IMR-90 (cell line): ENCODE data around the gene OGA. TPM values are rescaled to one million over a fixed set of nuclear protein-coding genes. Genes with fewer than 3 reads are reported as not detected.

Experiments used
- ATAC-seq: fragments of 200-7000 bp; cut with Tn5 transposase; 2 replicates; pipeline ENCODE4 v1.9.1; 2020; ENCODE audit warnings: low read depth, mild to moderate bottlenecking, moderate library complexity
- BruUV-seq: library from RNA; stranded (reverse); fragments of 400-500 nt; replicated peaks from 2 replicates; lab custom pipeline; 2021; lab: Mats Ljungman, UMichigan
- CTCF ChIA-PET: fragments of 300-600 bp; formaldehyde crosslinking; extraction: SDS; loops from one replicate; lab custom pipeline; 2021; ENCODE audit warnings: antibody characterized with exemption; lab: Yijun Ruan, JAX
- POLR2A ChIA-PET: fragments of 300-600 bp; sonication (Branson Sonifier 250); formaldehyde crosslinking; loops from one replicate; lab custom pipeline; 2022; ENCODE audit warnings: antibody characterized with exemption; ENCODE audit not compliant: unreplicated experiment; lab: Charles Lee
- DNase-seq: peaks from one replicate; pipeline ENCODE4 v3.0.0; 2013
- H2AFZ ChIP-seq: replicated peaks from 2 replicates; pipeline ENCODE3; 2013; ENCODE audit warnings: low read length, mild to moderate bottlenecking; ENCODE audit not compliant: poor library complexity
- H2AK5ac ChIP-seq: 2 replicates; pipeline ENCODE4 v1.6.1; 2013; ENCODE audit warnings: low read depth, low read length, inconsistent platforms
- H2AK9ac ChIP-seq: replicated peaks from 2 replicates; pipeline ENCODE3; 2013; ENCODE audit warnings: mild to moderate bottlenecking, low read depth, low read length, moderate library complexity; ENCODE audit not compliant: poor library complexity
- H2BK120ac ChIP-seq: 2 replicates; pipeline ENCODE4 v1.6.1; 2013; ENCODE audit warnings: low read depth, low read length, inconsistent platforms
- H2BK15ac ChIP-seq: 3 replicates; pipeline ENCODE4 v1.6.1; 2013; ENCODE audit warnings: low read depth, low read length, inconsistent platforms
- H2BK20ac ChIP-seq: 2 replicates; pipeline ENCODE4 v1.6.1; 2013; ENCODE audit warnings: low read depth, mild to moderate bottlenecking, inconsistent platforms, low read length, moderate library complexity
- H2BK5ac ChIP-seq: 2 replicates; pipeline ENCODE4 v1.6.1; 2013; ENCODE audit warnings: mild to moderate bottlenecking, low read depth, low read length, inconsistent platforms; ENCODE audit not compliant: poor library complexity, severe bottlenecking
- H3K14ac ChIP-seq: replicated peaks from 2 replicates; pipeline ENCODE4 v1.6.1; 2013; ENCODE audit warnings: low read depth, low read length, inconsistent platforms
- H3K18ac ChIP-seq: 2 replicates; pipeline ENCODE4 v1.6.1; 2013; ENCODE audit warnings: low read depth, low read length, control low read depth
- H3K23ac ChIP-seq: 2 replicates; pipeline ENCODE4 v1.6.1; 2013; ENCODE audit warnings: low read depth, low read length, inconsistent platforms
- H3K27ac ChIP-seq: 2 replicates; pipeline ENCODE4 v1.5.1; 2013; ENCODE audit warnings: mild to moderate bottlenecking, control low read depth, low read length; ENCODE audit not compliant: insufficient read depth
- H3K27me3 ChIP-seq: 2 replicates; pipeline ENCODE4 v1.6.1; 2013; ENCODE audit warnings: low read length; ENCODE audit not compliant: control insufficient read depth, insufficient read depth
- H3K36me3 ChIP-seq: 2 replicates; pipeline ENCODE4 v1.6.1; 2013; ENCODE audit warnings: low read length, mixed read lengths; ENCODE audit not compliant: control insufficient read depth, insufficient read depth
- H3K4ac ChIP-seq: 2 replicates; pipeline ENCODE4 v1.6.1; 2013; ENCODE audit warnings: low read depth, low read length, inconsistent platforms
- H3K4me1 ChIP-seq: 2 replicates; pipeline ENCODE4 v1.6.1; 2013; ENCODE audit warnings: low read length, mixed read lengths; ENCODE audit not compliant: control insufficient read depth, insufficient read depth
- H3K4me2 ChIP-seq: 2 replicates; pipeline ENCODE4 v1.6.1; 2013; ENCODE audit warnings: low read depth, mild to moderate bottlenecking, control low read depth, low read length, moderate library complexity
- H3K4me3 ChIP-seq: 2 replicates; pipeline ENCODE4 v1.5.1; 2013; ENCODE audit warnings: low read depth, mild to moderate bottlenecking, control low read depth, low read length, moderate library complexity; ENCODE audit not compliant: insufficient read depth
- H3K56ac ChIP-seq: 2 replicates; pipeline ENCODE4 v1.6.1; 2013; ENCODE audit warnings: low read length, inconsistent platforms; ENCODE audit not compliant: insufficient read depth; ENCODE audit errors: extremely low read depth
- H3K79me1 ChIP-seq, 2 experiments: 2 replicates each; pipeline ENCODE4 v1.6.1; 2013; ENCODE audit warnings: low read length in 2 of 2, inconsistent platforms in 1 of 2, low read depth in 1 of 2
- H3K9ac ChIP-seq: 2 replicates; pipeline ENCODE4 v1.6.1; 2013; ENCODE audit warnings: low read depth, low read length, control low read depth
- H3K9me1 ChIP-seq: 2 replicates; pipeline ENCODE4 v1.6.1; 2013; ENCODE audit warnings: low read length, inconsistent platforms; ENCODE audit not compliant: insufficient read depth
- H3K9me3 ChIP-seq: 2 replicates; pipeline ENCODE4 v1.6.1; 2013; ENCODE audit warnings: low read length; ENCODE audit not compliant: control insufficient read depth, insufficient read depth
- H4K20me1 ChIP-seq: 2 replicates; pipeline ENCODE4 v1.6.1; 2013; ENCODE audit warnings: low read length, inconsistent platforms; ENCODE audit not compliant: insufficient read depth
- H4K5ac ChIP-seq: 2 replicates; pipeline ENCODE4 v1.6.1; 2013; ENCODE audit warnings: mild to moderate bottlenecking, low read depth, low read length, control low read depth
- H4K8ac ChIP-seq, 2 experiments: 2 replicates each; pipeline ENCODE4 v1.6.1; 2013; ENCODE audit warnings: low read depth in 2 of 2, low read length in 2 of 2, control low read depth in 1 of 2, inconsistent platforms in 1 of 2
- H4K91ac ChIP-seq: 2 replicates; pipeline ENCODE4 v1.6.1; 2013; ENCODE audit warnings: low read depth, low read length, inconsistent platforms; ENCODE audit not compliant: insufficient read depth
- BHLHE40 ChIP-seq: fragments of 150-350 bp; IDR thresholded peaks from 2 replicates; pipeline ENCODE4 v1.6.1; 2016; ENCODE audit warnings: mild to moderate bottlenecking, low read depth, low read length
- CEBPB ChIP-seq: IDR thresholded peaks from 2 replicates; pipeline ENCODE4 v1.6.1; 2012; ENCODE audit warnings: low read depth, low read length, improper control_type of control experiment
- CHD1 ChIP-seq: IDR thresholded peaks from 2 replicates; pipeline ENCODE4 v1.6.1; 2012; ENCODE audit warnings: low read depth, low read length, improper control_type of control experiment
- ELK1 ChIP-seq: fragments of 150-350 bp; IDR thresholded peaks from 2 replicates; pipeline ENCODE4 v1.6.1; 2016; ENCODE audit warnings: low read depth, mild to moderate bottlenecking, low read length, moderate library complexity, borderline replicate concordance
- MAFK ChIP-seq: IDR thresholded peaks from 2 replicates; pipeline ENCODE4 v1.6.1; 2012; ENCODE audit warnings: low read depth, low read length, improper control_type of control experiment
- MAZ ChIP-seq: IDR thresholded peaks from 2 replicates; pipeline ENCODE4 v1.6.1; 2012; ENCODE audit warnings: low read depth, mild to moderate bottlenecking, low read length, improper control_type of control experiment, moderate library complexity, borderline replicate concordance
- MXI1 ChIP-seq: IDR thresholded peaks from 2 replicates; pipeline ENCODE4 v1.6.1; 2012; ENCODE audit warnings: low read depth, mild to moderate bottlenecking, low read length, moderate library complexity, borderline replicate concordance
- NFE2L2 ChIP-seq: fragments of 150-350 bp; IDR thresholded peaks from 2 replicates; pipeline ENCODE4 v1.6.1; 2016; ENCODE audit warnings: low read depth, mild to moderate bottlenecking, low read length
- POLR2A ChIP-seq: IDR thresholded peaks from 2 replicates; pipeline ENCODE4 v1.6.1; 2012; ENCODE audit warnings: mild to moderate bottlenecking, low read depth, low read length
- RAD21 ChIP-seq: IDR thresholded peaks from 2 replicates; pipeline ENCODE4 v1.6.1; 2012; ENCODE audit warnings: low read length, improper control_type of control experiment
- RCOR1 ChIP-seq: IDR thresholded peaks from 2 replicates; pipeline ENCODE4 v1.6.1; 2012; ENCODE audit warnings: mild to moderate bottlenecking, low read length, improper control_type of control experiment; ENCODE audit not compliant: insufficient replicate concordance
- RFX5 ChIP-seq: IDR thresholded peaks from 2 replicates; pipeline ENCODE4 v1.8.0; 2012; ENCODE audit warnings: low read depth, mild to moderate bottlenecking, low read length, moderate library complexity
- USF2 ChIP-seq: fragments of 150-350 bp; IDR thresholded peaks from 2 replicates; pipeline ENCODE4 v1.6.1; 2017; ENCODE audit warnings: mild to moderate bottlenecking, antibody characterized with exemption, low read length, low read depth
- WGBS, 2 experiments: methylation state at CpG; one replicate each; pipeline versions ENCODE4 v1.1.5 to v1.1.7; 2013; ENCODE audit warnings: missing lambda C conversion rate in 2 of 2; ENCODE audit not compliant: insufficient read length in 1 of 2; ENCODE audit errors: extremely low coverage in 2 of 2; 5-methylcytosine and 5-hydroxymethylcytosine counted together
- dilution Hi-C: fragments of 300-500 bp; cut with HindIII; formaldehyde crosslinking; loops from one replicate; pipeline ENCODE4 v1.14.3; 2018; ENCODE audit warnings: low sequenced_read_pairs; ENCODE audit not compliant: unreplicated experiment
- in situ Hi-C: fragments of 300-500 bp; cut with MboI; formaldehyde crosslinking; loops from 3 replicates; pipeline ENCODE4 v1.14.3; 2019; ENCODE audit warnings: low sequenced_read_pairs, inconsistent platforms, mixed read lengths
- intact Hi-C: fragments of 100-400 bp; cut with micrococcal nuclease; formaldehyde crosslinking; loops from 2 replicates; pipeline ENCODE4 v1.10.0; 2022
- polyA plus RNA-seq, 3 experiments: library from polyadenylated mRNA; depleted of rRNA; stranded (reverse); fragments of >200 nt; gene quantifications; 2 replicates each; pipeline ENCODE4 v1.2.3, GENCODE V29; 2012; ENCODE audit warnings: low replicate concordance in 1 of 3
- total RNA-seq: library from RNA; depleted of rRNA; stranded (reverse); fragments of >200 nt; gene quantifications from 2 replicates; pipeline ENCODE4 v1.2.3, GENCODE V29; 2012
- TF ChIP-seq, protein P1 (sequence below): conservative IDR thresholded peaks from 2 replicates; pipeline ENCODE4 v1.5.1; 2012; ENCODE audit warnings: mild to moderate bottlenecking, low read depth, low read length, improper control_type of control experiment

OGA gene
- total and polyA plus RNA-seq, 2 of the 4 experiments (the other 2 are of a cell fraction) = 42.5 to 62.9 TPM

DNA sequence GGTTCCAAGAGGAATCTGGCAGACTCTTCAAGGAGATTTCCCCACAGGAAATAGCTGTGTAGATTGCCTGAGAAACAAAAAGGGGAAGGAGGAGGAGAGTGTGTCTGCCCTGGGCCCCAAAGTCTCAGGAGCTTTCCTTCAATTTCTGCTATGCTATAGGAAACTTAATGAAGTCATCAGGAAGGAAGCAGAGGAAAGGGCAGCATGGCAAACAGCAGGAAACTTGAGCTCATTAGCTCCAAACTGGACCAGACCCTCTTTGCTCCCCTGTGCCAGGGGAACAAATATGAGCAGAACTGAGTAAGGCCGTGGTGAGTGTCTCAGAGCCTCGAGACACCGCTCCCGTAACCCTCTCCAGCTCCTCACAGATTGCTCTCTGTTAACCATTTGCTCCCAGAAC lies 30.2 kb upstream of the OGA start:
- Histone ChIP-seq H2AFZ (no peak overlapping the region), H3K9me3 (no peaks in the 10 kb centered on the region), H2BK5ac (no peak overlapping the region), H3K4me1 (peaks cover 6% of the 10 kb centered on the region; the same call in 1 of the 2 replicates), H3K9ac (no peak overlapping the region), H4K5ac (no peak overlapping the region), H3K79me1 (no peaks in the 10 kb centered on the region; a peak in 1 of 4 replicates), H2AK9ac (no peak overlapping the region), H4K20me1 (peaks cover 23% of the 10 kb centered on the region; the same call in 1 of the 2 replicates), H3K27ac (no peak overlapping the region), H2AK5ac (no peak overlapping the region), H3K4me3 (no peak overlapping the region), H4K91ac (no peak overlapping the region), H3K18ac (no peak overlapping the region), H2BK20ac (no peak overlapping the region), H3K23ac (no peak overlapping the region), H3K9me1 (peaks cover 16% of the 10 kb centered on the region), H3K56ac (no peak overlapping the region), H2BK15ac (no peak overlapping the region), H3K4me2 (no peak overlapping the region), H2BK120ac (no peak overlapping the region), H3K14ac (no peak overlapping the region), H3K27me3 (no peaks in the 10 kb centered on the region), H3K36me3 (peaks cover 4% of the 10 kb centered on the region; the same call in 1 of the 2 replicates), H3K4ac (no peak overlapping the region), H4K8ac (no peak overlapping the region)
- POLR2A ChIA-PET = interaction anchor here (1.3 kb wide), 1 partner anchor 161 kb away, joined by 3 read pairs; no protein-coding TSS in a partner anchor
- dilution Hi-C loops (no loop called here), in situ Hi-C loops (no loop called here), intact Hi-C loops (no loop called here)
- no TSS peak for BruUV-seq
- no peak for DNase-seq
- no peak for TF ChIP-seq MAZ
- TF ChIP-seq RFX5 = no peak
- no peak for TF ChIP-seq MXI1
- TF ChIP-seq POLR2A = no peak
- no peak for TF ChIP-seq ELK1
- no peak for TF ChIP-seq BHLHE40
- no peak for TF ChIP-seq USF2
- TF ChIP-seq NFE2L2 = no peak
- TF ChIP-seq CEBPB = no peak
- no peak for TF ChIP-seq MAFK
- TF ChIP-seq, protein P1, sequence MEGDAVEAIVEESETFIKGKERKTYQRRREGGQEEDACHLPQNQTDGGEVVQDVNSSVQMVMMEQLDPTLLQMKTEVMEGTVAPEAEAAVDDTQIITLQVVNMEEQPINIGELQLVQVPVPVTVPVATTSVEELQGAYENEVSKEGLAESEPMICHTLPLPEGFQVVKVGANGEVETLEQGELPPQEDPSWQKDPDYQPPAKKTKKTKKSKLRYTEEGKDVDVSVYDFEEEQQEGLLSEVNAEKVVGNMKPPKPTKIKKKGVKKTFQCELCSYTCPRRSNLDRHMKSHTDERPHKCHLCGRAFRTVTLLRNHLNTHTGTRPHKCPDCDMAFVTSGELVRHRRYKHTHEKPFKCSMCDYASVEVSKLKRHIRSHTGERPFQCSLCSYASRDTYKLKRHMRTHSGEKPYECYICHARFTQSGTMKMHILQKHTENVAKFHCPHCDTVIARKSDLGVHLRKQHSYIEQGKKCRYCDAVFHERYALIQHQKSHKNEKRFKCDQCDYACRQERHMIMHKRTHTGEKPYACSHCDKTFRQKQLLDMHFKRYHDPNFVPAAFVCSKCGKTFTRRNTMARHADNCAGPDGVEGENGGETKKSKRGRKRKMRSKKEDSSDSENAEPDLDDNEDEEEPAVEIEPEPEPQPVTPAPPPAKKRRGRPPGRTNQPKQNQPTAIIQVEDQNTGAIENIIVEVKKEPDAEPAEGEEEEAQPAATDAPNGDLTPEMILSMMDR = no peak
- no peak for TF ChIP-seq RCOR1
- no peak for TF ChIP-seq RAD21
- TF ChIP-seq CHD1 = no peak
- peak; percentile 35 for ATAC-seq
- no CpG with 5 or more reads among the region's 4 CpGs for WGBS, 2 experiments
- CTCF ChIA-PET = interaction anchor here (1.1 to 1.5 kb wide), 5 partner anchors 8 to 224 kb away, joined by 3 to 6 read pairs (median 4); no protein-coding TSS in a partner anchor
